Left ventricle myocardium superior (tissue), 1 donor: ENCODE results near the gene LRP10. TPM values are rescaled to one million over a fixed set of nuclear protein-coding genes. Genes with fewer than 3 reads are reported as not detected.
"Not testable (repeated sequence)": the region's sequence is repeated elsewhere in the genome, so short reads cannot be mapped to it uniquely, and the experiment has no call there.

Source experiments
- ATAC-seq: fragments of 200-7000 bp; cut with Tn5 transposase; one replicate; pipeline ENCODE4 v1.9.1; 2020; ENCODE audit warnings: mild to moderate bottlenecking, moderate library complexity
- DNase-seq: peaks from one replicate; pipeline ENCODE4 v3.0.0-alpha.2; 2020
- intact Hi-C: fragments of 100-400 bp; cut with micrococcal nuclease; formaldehyde crosslinking; loops from one replicate; pipeline ENCODE4 v1.11.0; 2022
- long read RNA-seq: library from polyadenylated mRNA; unstranded; transcript quantifications from one replicate; pipeline ENCODE4 v2.0.0, GENCODE V29; 2021
- total RNA-seq: library from RNA; stranded (reverse); fragmentation: NEBNext Ultra II Directional; extraction: Animal tissue kit (Norgen Biotek cat#: 25700); gene quantifications from one replicate; pipeline ENCODE4 v1.2.1, GENCODE V29; 2021
- donor health status: DM: no; HTN: yes; CAD: no; lungs with severe emphysema.

LRP10 gene, protein sequence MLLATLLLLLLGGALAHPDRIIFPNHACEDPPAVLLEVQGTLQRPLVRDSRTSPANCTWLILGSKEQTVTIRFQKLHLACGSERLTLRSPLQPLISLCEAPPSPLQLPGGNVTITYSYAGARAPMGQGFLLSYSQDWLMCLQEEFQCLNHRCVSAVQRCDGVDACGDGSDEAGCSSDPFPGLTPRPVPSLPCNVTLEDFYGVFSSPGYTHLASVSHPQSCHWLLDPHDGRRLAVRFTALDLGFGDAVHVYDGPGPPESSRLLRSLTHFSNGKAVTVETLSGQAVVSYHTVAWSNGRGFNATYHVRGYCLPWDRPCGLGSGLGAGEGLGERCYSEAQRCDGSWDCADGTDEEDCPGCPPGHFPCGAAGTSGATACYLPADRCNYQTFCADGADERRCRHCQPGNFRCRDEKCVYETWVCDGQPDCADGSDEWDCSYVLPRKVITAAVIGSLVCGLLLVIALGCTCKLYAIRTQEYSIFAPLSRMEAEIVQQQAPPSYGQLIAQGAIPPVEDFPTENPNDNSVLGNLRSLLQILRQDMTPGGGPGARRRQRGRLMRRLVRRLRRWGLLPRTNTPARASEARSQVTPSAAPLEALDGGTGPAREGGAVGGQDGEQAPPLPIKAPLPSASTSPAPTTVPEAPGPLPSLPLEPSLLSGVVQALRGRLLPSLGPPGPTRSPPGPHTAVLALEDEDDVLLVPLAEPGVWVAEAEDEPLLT
- total RNA-seq, result 61.9 TPM
- long read RNA-seq, full-length matches to known transcripts, result 52 of 105 reads
- long read RNA-seq, partial matches to known transcripts, result 43 of 105 reads
- long read RNA-seq, other reads (novel, unspliced or antisense), result 10 of 105 reads

- ATAC-seq, result peak; percentile 96
- intact Hi-C loops, result no loop called here
- DNase-seq, result peak; percentile 96
These were observed at the start of gene LRP10 for GRCh38 chr14:22871224-22872032. LRP10 (plus strand) TSS chr14:22871740; CDS start chr14:22872304, 564 bp downstream.

DNA sequence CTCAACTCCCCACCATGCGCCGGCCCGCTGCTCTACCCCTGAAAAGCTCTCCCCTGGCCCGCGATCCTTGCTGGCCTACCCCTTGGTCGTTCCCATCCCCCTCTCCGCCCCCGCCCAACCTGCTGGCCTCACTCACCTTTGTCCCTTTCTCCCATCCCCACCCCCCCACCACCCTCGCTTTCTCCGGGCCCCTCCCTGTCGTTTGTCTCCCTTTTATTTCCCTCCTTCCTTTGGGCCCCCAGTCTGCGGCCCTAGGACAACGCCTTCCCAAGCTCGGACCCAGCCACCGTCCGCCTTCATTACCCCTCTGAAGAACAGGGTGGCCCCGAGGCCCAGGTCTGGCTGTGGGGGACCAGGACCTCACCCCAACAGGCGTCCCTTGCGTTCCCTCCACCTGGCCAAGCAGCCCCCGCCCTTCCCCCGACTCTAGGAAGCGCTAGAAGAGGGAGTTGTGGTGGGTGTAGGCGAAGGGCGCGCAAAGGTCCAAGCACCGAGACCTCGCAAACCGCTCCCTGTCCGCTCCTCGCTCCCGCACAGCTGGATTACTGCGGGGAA is 49.4 kb upstream of the LRP10 start:
- intact Hi-C loops, result loop anchor here (2.0 kb wide), 1 partner anchor 31 kb away; no protein-coding TSS in a partner anchor
- ATAC-seq (no peak), DNase-seq (no peak)

- ATAC-seq, result peak; percentile 88
- DNase-seq, result peak; percentile 87
These were observed 48.9 kb upstream of the LRP10 start for GRCh38 chr14:22822571-22823098.

GRCh38 chr14:22824711-22825359 is 46.7 kb upstream of the LRP10 start:
- intact Hi-C loops, result no loop called here
- ATAC-seq, result no peak
- no peak for DNase-seq

More at GRCh38 chr14:22822571-22823098, 48.9 kb upstream of the LRP10 start:
- intact Hi-C loops, result loop anchor here (2.0 kb wide), 1 partner anchor 30 kb away; no protein-coding TSS in a partner anchor

- DNase-seq, ATAC-seq, intact Hi-C loops: not testable (repeated sequence)
These were observed 42.4 kb upstream of the LRP10 start for GRCh38 chr14:22829076-22829660.

- intact Hi-C loops, result no loop called here
- DNase-seq, result peak; percentile 94
- peak; percentile 98 for ATAC-seq
These were observed 41.7 kb upstream of the LRP10 start, which contains the start of gene MRPL52 for GRCh38 chr14:22829661-22830442. MRPL52 (plus strand) TSS chr14:22829887; CDS start chr14:22829913, 26 bp downstream.

DNA sequence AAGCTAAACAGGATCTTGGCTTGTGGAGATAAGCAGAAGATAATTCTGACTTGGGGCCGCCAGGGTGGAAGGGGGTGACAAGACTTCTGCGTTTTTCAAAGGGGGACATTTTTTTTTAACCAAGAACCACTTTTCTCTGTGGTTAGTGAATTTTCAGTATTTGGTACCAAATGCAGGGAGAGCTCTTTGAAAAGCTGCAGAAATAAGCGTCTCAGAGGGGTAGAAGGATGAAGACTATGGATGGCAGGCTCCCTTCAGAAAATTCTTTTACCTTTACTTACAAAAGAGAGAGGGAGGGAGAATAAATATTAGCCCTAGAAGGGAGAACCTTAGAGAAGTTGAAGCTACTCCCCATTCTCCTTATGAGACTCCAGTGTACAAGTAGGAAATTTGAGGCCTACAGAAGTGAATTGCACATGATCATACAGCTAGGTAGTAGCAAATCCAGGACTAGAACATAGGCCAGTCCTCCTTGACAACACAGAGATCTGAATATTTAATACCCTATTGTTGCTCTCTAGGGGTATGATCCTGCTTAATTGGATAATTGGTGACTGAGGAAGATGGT is 41.0 kb upstream of the LRP10 start:
- ATAC-seq (no peak), DNase-seq (no peak)
- intact Hi-C loops, result no loop called here

DNA sequence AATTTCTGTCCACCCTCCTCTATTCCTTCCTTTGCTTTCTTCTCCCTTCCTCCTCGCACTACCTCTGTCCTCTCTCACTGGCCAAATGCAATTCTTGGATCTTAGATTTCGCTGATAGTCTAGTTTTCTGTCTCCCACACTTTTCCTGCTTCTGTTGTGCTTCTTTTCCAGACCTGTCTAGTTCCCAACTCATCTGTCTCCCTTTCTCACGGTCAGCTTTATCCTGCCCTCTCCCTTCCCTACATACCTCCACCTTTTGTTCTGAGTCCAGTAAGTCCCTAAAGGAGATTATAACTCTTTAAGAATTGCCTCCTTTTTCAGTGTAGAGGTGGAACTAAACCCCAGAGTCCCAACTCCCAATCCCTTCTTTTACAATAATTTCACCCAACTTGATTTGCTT is 36.0 kb upstream of the LRP10 start:
- intact Hi-C loops, result no loop called here
- no peak for ATAC-seq
- DNase-seq, result no peak

- peak; percentile 83 for ATAC-seq
- peak; percentile 77 for DNase-seq
- intact Hi-C loops, result no loop called here
These were observed 35.0 kb upstream of the LRP10 start, which contains the start of gene MMP14 for GRCh38 chr14:22836301-22837113. MMP14 (plus strand) TSS chr14:22836585; CDS start chr14:22836818, 233 bp downstream.

- intact Hi-C loops, result no loop called here
- DNase-seq, result peak; percentile 80
These were observed 34.3 kb upstream of the LRP10 start for GRCh38 chr14:22837114-22837749.

GRCh38 chr14:22837750-22838538 is 33.6 kb upstream of the LRP10 start:
- peak; percentile 73 for DNase-seq
- intact Hi-C loops, result no loop called here
- ATAC-seq, result peak; percentile 61

More at GRCh38 chr14:22837114-22837749, 34.3 kb upstream of the LRP10 start:
- ATAC-seq, result peak; percentile 80

DNA sequence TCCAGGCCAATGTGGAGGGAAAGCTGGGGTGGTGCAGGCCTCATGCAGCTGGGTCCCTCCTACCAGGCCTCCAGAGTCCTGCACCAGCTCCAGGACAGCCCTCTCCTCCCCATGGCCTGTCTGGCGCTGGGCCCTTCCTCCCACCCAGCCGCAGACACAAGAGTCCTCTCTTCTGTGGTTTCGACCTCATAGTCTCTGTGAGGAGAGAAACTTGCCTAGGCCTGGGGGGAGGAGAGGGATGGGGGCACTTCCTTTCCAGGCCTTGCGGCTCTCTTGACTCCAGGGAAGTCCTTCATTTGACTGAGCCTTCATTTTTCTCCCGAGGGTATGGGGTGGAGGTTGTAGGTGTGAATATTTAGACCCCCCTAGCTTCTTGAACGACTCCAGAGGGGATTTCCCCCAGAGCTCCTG is 32.9 kb upstream of the LRP10 start:
- DNase-seq, result peak; percentile 61
- intact Hi-C loops, result no loop called here

GRCh38 chr14:22839159-22839779 is 32.3 kb upstream of the LRP10 start:
- no peak for ATAC-seq
- DNase-seq, result peak; percentile 19
- intact Hi-C loops, result no loop called here

More for the DNA sequence above, 32.9 kb upstream of the LRP10 start:
- peak; percentile 27 for ATAC-seq

DNA sequence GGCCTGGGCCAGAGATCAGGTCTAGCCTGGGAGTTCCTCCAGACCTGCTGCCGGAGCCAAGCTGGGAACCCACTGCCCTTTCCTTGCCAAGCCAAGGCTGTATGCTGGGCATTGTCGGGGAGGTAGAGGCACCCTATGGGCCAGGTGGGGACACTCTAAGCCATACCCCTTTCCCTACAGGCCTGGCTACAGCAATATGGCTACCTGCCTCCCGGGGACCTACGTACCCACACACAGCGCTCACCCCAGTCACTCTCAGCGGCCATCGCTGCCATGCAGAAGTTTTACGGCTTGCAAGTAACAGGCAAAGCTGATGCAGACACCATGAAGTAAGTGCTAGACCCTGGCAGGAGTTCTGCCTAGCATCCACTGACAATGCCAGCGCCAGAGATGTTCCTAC is 30.2 kb upstream of the LRP10 start:
- intact Hi-C loops, result no loop called here
- no peak for ATAC-seq

More for the DNA sequence above, 30.2 kb upstream of the LRP10 start:
- no peak for DNase-seq
